ENCODE data around the gene COMMD1.

DNA sequence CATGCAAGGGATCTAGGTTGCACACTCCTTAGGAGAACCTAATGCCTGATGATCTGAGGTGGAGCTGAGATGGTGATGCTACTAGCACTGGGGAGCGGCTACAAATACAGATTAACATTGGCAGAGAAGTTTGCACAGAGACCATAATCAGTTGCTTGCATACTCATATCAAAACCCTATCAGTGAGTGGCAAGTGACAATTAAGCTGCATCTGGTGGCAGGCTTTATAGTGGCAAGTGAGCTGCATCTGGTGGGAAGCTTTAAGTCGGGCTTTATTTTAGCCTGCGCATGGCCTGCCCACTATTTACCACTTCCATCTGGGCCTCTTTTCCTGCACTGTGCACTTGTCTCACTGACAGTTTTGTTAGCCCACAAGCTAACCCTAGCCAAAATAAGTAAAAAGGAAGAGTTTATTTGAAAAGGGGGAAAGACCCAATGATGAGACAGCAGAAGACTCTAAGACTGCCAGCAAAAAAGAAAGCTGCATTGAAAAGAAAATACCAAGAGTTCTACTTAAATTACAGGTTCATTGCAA, 149.5 kb downstream of the COMMD1 start:
- TF ChIP-seq POLR2A (IDR thresholded peaks at IDR 0.05; ENCODE audit: low read length) (no peak), GATA1 (IDR thresholded peaks at IDR 0.05; ENCODE audit: low read depth, low read length) (no peak)
